K562 (cell line): Measurements from ENCODE around the gene TGFB1I1. TPM values are rescaled to one million over a fixed set of nuclear protein-coding genes. Genes with fewer than 3 reads are reported as not detected.

Experiments
- ATAC-seq: fragments of 200-7000 bp; cut with Tn5 transposase; 3 replicates; pipeline ENCODE4 v1.9.1; 2020; ENCODE audit warnings: moderate library complexity
- BruUV-seq: library from RNA; stranded (reverse); fragments of 400-500 nt; replicated peaks from 2 replicates; lab custom pipeline; 2021; lab: Mats Ljungman, UMichigan
- CTCF ChIA-PET: fragments of 300-600 bp; formaldehyde crosslinking; extraction: SDS; loops from one replicate; lab custom pipeline; 2021; ENCODE audit warnings: low intra/inter-chr PET ratio; lab: Yijun Ruan, JAX
- POLR2A ChIA-PET: fragments of 300-600, 350-650 bp; sonication (Branson Sonifier 250); formaldehyde crosslinking; extraction: SDS; loops from one replicate; lab custom pipeline; 2021; ENCODE audit warnings: antibody characterized with exemption, inconsistent platforms; lab: Yijun Ruan, JAX
- DNase-seq, 4 experiments: peaks; one replicate each; pipeline versions ENCODE4 v3.0.0 to v3.0.0-alpha.2; 2011 to 2018; ENCODE audit warnings: low spot score in 3 of 4, mixed read lengths in 3 of 4; ENCODE audit errors: extremely low read depth in 1 of 4
- FAIRE-seq: peaks from 2 replicates; lab custom pipeline; 2011; peaks lifted over from hg19 to GRCh38; lab: Jason Lieb, UNC
- H2AFZ ChIP-seq: 2 replicates; pipeline ENCODE4 v1.6.0; 2011; ENCODE audit warnings: low read depth, low read length, control low read depth, inconsistent platforms
- H3K27ac ChIP-seq: fragments of 200-600 bp; 3 replicates; pipeline ENCODE4 v1.8.0; 2011; ENCODE audit warnings: low read depth, mild to moderate bottlenecking, control low read depth, inconsistent platforms, low read length, moderate library complexity, mixed read lengths; ENCODE audit errors: extremely low read depth
- H3K27me3 ChIP-seq, 2 experiments: fragments of 300-600 bp in 1 of 2; 2 replicates in 1 of 2; 3 replicates in 1 of 2; pipeline versions ENCODE4 v1.6.0 to v1.8.0; 2011; ENCODE audit warnings: inconsistent platforms in 2 of 2, low read length in 2 of 2, mild to moderate bottlenecking in 1 of 2, mixed read lengths in 1 of 2, moderate library complexity in 1 of 2; ENCODE audit not compliant: control insufficient read depth in 2 of 2, insufficient read depth in 2 of 2
- H3K36me3 ChIP-seq: fragments of 300-600 bp; 3 replicates; pipeline ENCODE4 v1.8.0; 2011; ENCODE audit warnings: mild to moderate bottlenecking, low read length, inconsistent platforms; ENCODE audit not compliant: control insufficient read depth, insufficient read depth
- H3K4me1 ChIP-seq, 2 experiments: fragments of 200-600 bp in 1 of 2; replicated peaks in 1 of 2; 2 replicates in 1 of 2; 3 replicates in 1 of 2; pipeline versions ENCODE4 v1.5.1 to v1.8.0; 2011; ENCODE audit warnings: inconsistent platforms in 2 of 2, low read length in 2 of 2, mild to moderate bottlenecking in 1 of 2, mixed read lengths in 1 of 2, moderate library complexity in 1 of 2; ENCODE audit not compliant: control insufficient read depth in 2 of 2, insufficient read depth in 2 of 2
- H3K4me2 ChIP-seq: 2 replicates; pipeline ENCODE4 v1.6.1; 2011; ENCODE audit warnings: low read length, control low read depth, inconsistent platforms, mixed read lengths; ENCODE audit not compliant: insufficient read depth
- H3K4me3 ChIP-seq: fragments of 200-600 bp; sonication (generic), shearing (Covaris generic); 2 replicates; pipeline ENCODE4 v1.5.1; 2016; ENCODE audit warnings: control low read depth, inconsistent platforms
- H3K79me2 ChIP-seq: fragments of 200-600 bp; 3 replicates; pipeline ENCODE4 v1.8.0; 2011; ENCODE audit warnings: low read length, inconsistent platforms; ENCODE audit not compliant: control insufficient read depth, insufficient read depth
- H3K9ac ChIP-seq, 2 experiments: 2 replicates each; pipeline versions ENCODE4 v1.6.0 to v1.6.1; 2011; ENCODE audit warnings: low read depth in 2 of 2, low read length in 2 of 2, control low read depth in 1 of 2, inconsistent platforms in 1 of 2, mild to moderate bottlenecking in 1 of 2, mixed read lengths in 1 of 2; ENCODE audit not compliant: insufficient read depth in 1 of 2
- H3K9me1 ChIP-seq: one replicate; pipeline ENCODE4 v1.6.0; 2011; ENCODE audit warnings: inconsistent platforms, mild to moderate bottlenecking, low read length, moderate library complexity; ENCODE audit not compliant: control insufficient read depth, insufficient read depth
- H3K9me3 ChIP-seq: replicated peaks from 2 replicates; pipeline ENCODE4 v1.5.1; 2011; ENCODE audit warnings: low read depth, low read length, inconsistent platforms; ENCODE audit not compliant: control insufficient read depth, insufficient read depth
- H4K20me1 ChIP-seq: replicated peaks from 2 replicates; pipeline ENCODE4 v1.6.1; 2011; ENCODE audit warnings: low read length, inconsistent platforms, mixed read lengths; ENCODE audit not compliant: control insufficient read depth, insufficient read depth
- ELF1 ChIP-seq: fragments of 200-800 bp; sonication (Bioruptor generic); IDR thresholded peaks from 2 replicates; pipeline ENCODE4 v1.6.1; 2016; ENCODE audit warnings: missing genetic modification characterization, missing compliant biosample characterization
- HDAC8 ChIP-seq: fragments of 450-650 bp; IDR thresholded peaks from 2 replicates; pipeline ENCODE4 v1.6.1; 2016; ENCODE audit warnings: mild to moderate bottlenecking, missing genetic modification characterization, moderate library complexity, missing compliant biosample characterization
- JUN ChIP-seq, 2 experiments: sonication (generic) in 1 of 2; formaldehyde crosslinking in 1 of 2; IDR thresholded peaks; 2 replicates each; pipeline versions ENCODE4 v1.6.1 to v1.8.0; 2012 to 2022; ENCODE audit warnings: borderline replicate concordance in 2 of 2, mild to moderate bottlenecking in 2 of 2, improper control_type of control experiment in 1 of 2, low read depth in 1 of 2, low read length in 1 of 2, missing genetic modification reagents in 1 of 2
- NCOR1 ChIP-seq: fragments of 450-650 bp; IDR thresholded peaks from 2 replicates; pipeline ENCODE4 v1.6.1; 2016; ENCODE audit warnings: mild to moderate bottlenecking, moderate library complexity
- NR3C1 ChIP-seq: sonication (generic); formaldehyde crosslinking; IDR thresholded peaks from 2 replicates; pipeline ENCODE4 v1.8.1; 2022; ENCODE audit warnings: missing genetic modification reagents
- POLR2AphosphoS5 ChIP-seq: IDR thresholded peaks from 2 replicates; pipeline ENCODE4 v1.6.1; 2011; ENCODE audit warnings: mild to moderate bottlenecking, low read depth, low read length, moderate library complexity; ENCODE audit not compliant: control insufficient read depth, insufficient read depth
- ZBTB1 ChIP-seq: sonication (generic); formaldehyde crosslinking; IDR thresholded peaks from 2 replicates; pipeline ENCODE4 v1.8.1; 2023; ENCODE audit warnings: missing genetic modification reagents, low read depth, mild to moderate bottlenecking, borderline replicate concordance
- ZFX ChIP-seq: sonication (generic); formaldehyde crosslinking; IDR thresholded peaks from 2 replicates; pipeline ENCODE4 v1.8.0; 2022; ENCODE audit warnings: mild to moderate bottlenecking, missing genetic modification reagents, moderate library complexity
- WGBS: fragments of 100-300 bp; shearing (Covaris generic); methylation state at CpG from one replicate; pipeline ENCODE4 v1.1.6; 2016; ENCODE audit warnings: low coverage, mixed read lengths; ENCODE audit not compliant: insufficient coverage; ENCODE audit errors: missing lambda C conversion rate; 5-methylcytosine and 5-hydroxymethylcytosine counted together
- in situ Hi-C: fragments of 300-500 bp; cut with MboI; formaldehyde crosslinking; loops from 4 replicates; pipeline ENCODE4 v1.15.0; 2018; ENCODE audit warnings: inconsistent platforms, mixed read lengths
- intact Hi-C: fragments of 100-400 bp; cut with micrococcal nuclease; formaldehyde crosslinking; loops from 2 replicates; pipeline ENCODE4 v1.14.2; 2022
- polyA plus RNA-seq, 8 experiments: library from polyadenylated mRNA; depleted of rRNA in 4 of 8; stranded (reverse) in 5 of 8; unstranded in 3 of 8; fragments of >200 nt; fragmentation: Nextera tagmentation in 2 of 8; fragmentation: Illumina TruSeq in 1 of 8; extraction: Ambion mirVana in 2 of 8; extraction: Trizol in 1 of 8; gene quantifications; 2 replicates each; pipeline versions ENCODE4 v1.2.1 to v1.2.3, GENCODE V29; 2011 to 2014; ENCODE audit warnings: inconsistent platforms in 1 of 8, missing spikeins in 1 of 8
- total RNA-seq, 7 experiments: library from RNA; depleted of rRNA in 6 of 7; stranded (reverse); fragments of >200 nt in 6 of 7; fragmentation: Illumina TruSeq in 2 of 7; extraction: Trizol in 2 of 7; gene quantifications; 2 replicates each; pipeline versions ENCODE4 v1.2.1 to v1.2.3, GENCODE V29; 2011 to 2021; ENCODE audit warnings: low replicate concordance in 1 of 7
- TF ChIP-seq, protein P1 (sequence below): fragments of 250-450 bp; sonication (Bioruptor Pico); IDR thresholded peaks from 2 replicates; pipeline ENCODE4 v1.5.1; 2021; ENCODE audit warnings: mild to moderate bottlenecking
- TF ChIP-seq, protein P2 (sequence below): fragments of 250-450 bp; sonication (Bioruptor Pico); IDR thresholded peaks from 2 replicates; pipeline ENCODE4 v1.4.0; 2020; ENCODE audit warnings: mild to moderate bottlenecking, moderate library complexity
- TF ChIP-seq, protein P3 (sequence below): fragments of 250-450 bp; sonication (Bioruptor Pico); IDR thresholded peaks from 2 replicates; pipeline ENCODE4 v1.8.0; 2022; ENCODE audit warnings: moderate library complexity, mild to moderate bottlenecking, inconsistent platforms
- TF ChIP-seq, protein P4 (sequence below): IDR thresholded peaks from 2 replicates; pipeline ENCODE4 v1.6.1; 2014; ENCODE audit warnings: antibody characterized with exemption

Gene TGFB1I1
- total and polyA plus RNA-seq, 9 of the 15 experiments (the other 6 are each of a cell fraction or from before 2014, with no cell fraction given) = 0.04 to 0.91 (median 0.19) TPM

DNA sequence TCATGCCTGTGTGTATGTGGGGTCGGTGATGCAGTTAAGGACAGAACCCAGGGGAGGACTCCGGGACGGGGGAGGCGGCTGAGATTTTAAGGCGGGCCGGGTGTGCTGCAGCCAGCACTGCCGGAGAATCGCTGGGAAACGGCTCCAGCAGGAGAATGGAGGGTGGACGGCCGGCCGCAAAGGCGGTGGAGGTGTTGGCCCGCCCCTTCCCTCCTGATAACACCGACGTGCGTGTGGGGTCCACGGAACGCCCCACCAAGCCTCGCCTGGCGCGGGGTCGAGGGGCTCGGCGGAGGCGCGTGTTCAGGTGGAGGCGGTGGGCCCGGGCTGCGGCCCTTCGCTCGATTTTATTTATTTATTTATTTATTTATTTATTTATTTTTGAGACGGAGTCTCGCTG lies 30.0 kb upstream of the TGFB1I1 start:
- H3K4me3 ChIP-seq = no peak overlapping the region
- no peak for TF ChIP-seq NR3C1 (CRISPR knock-in tag)
- TF ChIP-seq, protein P1, sequence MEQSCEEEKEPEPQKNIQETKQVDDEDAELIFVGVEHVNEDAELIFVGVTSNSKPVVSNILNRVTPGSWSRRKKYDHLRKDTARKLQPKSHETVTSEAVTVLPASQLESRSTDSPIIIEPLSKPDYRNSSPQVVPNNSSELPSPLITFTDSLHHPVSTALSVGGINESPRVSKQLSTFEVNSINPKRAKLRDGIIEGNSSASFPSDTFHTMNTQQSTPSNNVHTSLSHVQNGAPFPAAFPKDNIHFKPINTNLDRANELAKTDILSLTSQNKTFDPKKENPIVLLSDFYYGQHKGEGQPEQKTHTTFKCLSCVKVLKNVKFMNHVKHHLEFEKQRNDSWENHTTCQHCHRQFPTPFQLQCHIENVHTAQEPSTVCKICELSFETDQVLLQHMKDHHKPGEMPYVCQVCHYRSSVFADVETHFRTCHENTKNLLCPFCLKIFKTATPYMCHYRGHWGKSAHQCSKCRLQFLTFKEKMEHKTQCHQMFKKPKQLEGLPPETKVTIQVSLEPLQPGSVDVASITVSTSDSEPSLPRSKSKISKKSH (CRISPR knock-in tag) = no peak
- TF ChIP-seq, protein P2, sequence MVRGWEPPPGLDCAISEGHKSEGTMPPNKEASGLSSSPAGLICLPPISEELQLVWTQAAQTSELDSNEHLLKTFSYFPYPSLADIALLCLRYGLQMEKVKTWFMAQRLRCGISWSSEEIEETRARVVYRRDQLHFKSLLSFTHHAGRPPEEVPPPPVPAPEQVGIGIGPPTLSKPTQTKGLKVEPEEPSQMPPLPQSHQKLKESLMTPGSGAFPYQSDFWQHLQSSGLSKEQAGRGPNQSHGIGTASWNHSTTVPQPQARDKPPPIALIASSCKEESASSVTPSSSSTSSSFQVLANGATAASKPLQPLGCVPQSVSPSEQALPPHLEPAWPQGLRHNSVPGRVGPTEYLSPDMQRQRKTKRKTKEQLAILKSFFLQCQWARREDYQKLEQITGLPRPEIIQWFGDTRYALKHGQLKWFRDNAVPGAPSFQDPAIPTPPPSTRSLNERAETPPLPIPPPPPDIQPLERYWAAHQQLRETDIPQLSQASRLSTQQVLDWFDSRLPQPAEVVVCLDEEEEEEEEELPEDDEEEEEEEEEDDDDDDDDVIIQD (CRISPR knock-in tag) = no peak
- TF ChIP-seq POLR2AphosphoS5 = no peak
- no peak for TF ChIP-seq NCOR1
- no peak for TF ChIP-seq ZBTB1 (CRISPR knock-in tag)
- TF ChIP-seq, protein P3, sequence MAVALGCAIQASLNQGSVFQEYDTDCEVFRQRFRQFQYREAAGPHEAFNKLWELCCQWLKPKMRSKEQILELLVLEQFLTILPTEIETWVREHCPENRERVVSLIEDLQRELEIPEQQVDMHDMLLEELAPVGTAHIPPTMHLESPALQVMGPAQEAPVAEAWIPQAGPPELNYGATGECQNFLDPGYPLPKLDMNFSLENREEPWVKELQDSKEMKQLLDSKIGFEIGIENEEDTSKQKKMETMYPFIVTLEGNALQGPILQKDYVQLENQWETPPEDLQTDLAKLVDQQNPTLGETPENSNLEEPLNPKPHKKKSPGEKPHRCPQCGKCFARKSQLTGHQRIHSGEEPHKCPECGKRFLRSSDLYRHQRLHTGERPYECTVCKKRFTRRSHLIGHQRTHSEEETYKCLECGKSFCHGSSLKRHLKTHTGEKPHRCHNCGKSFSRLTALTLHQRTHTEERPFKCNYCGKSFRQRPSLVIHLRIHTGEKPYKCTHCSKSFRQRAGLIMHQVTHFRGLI = no peak
- TF ChIP-seq, protein P4, sequence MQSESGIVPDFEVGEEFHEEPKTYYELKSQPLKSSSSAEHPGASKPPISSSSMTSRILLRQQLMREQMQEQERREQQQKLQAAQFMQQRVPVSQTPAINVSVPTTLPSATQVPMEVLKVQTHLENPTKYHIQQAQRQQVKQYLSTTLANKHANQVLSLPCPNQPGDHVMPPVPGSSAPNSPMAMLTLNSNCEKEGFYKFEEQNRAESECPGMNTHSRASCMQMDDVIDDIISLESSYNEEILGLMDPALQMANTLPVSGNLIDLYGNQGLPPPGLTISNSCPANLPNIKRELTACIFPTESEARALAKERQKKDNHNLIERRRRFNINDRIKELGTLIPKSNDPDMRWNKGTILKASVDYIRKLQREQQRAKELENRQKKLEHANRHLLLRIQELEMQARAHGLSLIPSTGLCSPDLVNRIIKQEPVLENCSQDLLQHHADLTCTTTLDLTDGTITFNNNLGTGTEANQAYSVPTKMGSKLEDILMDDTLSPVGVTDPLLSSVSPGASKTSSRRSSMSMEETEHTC = no peak
- no peak for TF ChIP-seq JUN (IDR thresholded peaks at IDR 0.05; ENCODE audit: borderline replicate concordance, low read depth, low read length)
- no peak for TF ChIP-seq JUN (CRISPR knock-in tag; IDR thresholded peaks at IDR 0.05; ENCODE audit: borderline replicate concordance)
- no peak for TF ChIP-seq HDAC8 (tag)
- no peak for TF ChIP-seq ELF1
- TF ChIP-seq ZFX (CRISPR knock-in tag) = no peak
- TF ChIP-seq, all 486 proteins: peak for 0
- no peak for FAIRE-seq

More for the DNA sequence above, 30.0 kb upstream of the TGFB1I1 start:
- 90% methylated on average over 29 of the region's 34 CpGs for WGBS
- no peak overlapping the region for H3K27ac ChIP-seq
- no peaks in the 10 kb centered on the region for H3K36me3 ChIP-seq
- intact Hi-C loops (loop anchor here (2.0 to 10.0 kb wide), 4 partner anchors 57 to 457 kb away; partner anchors contain the start of genes FUS and HSD3B7), in situ Hi-C loops (loop anchor here (25.0 kb wide), 1 partner anchor 455 kb away; the partner anchor contains the start of gene HSD3B7)
- H3K27me3 ChIP-seq = no peaks in the 10 kb centered on the region; a peak in 1 of 5 replicates
- ChIA-PET CTCF (no interaction called here), POLR2A (interaction anchor here (1.0 to 1.6 kb wide), 3 partner anchors 10 to 263 kb away, joined by 4 to 7 read pairs (median 6); partner anchors contain the start of gene FUS)
- BruUV-seq = no TSS peak
- no peaks in the 10 kb centered on the region for H3K79me2 ChIP-seq
- peaks cover 3 to 14% of the 10 kb centered on the region in 2 experiments; a peak in 2 of 5 replicates for H3K4me1 ChIP-seq
- H2AFZ ChIP-seq = no peak overlapping the region
- H3K9ac ChIP-seq = no peak overlapping the region
- no peaks in the 10 kb centered on the region for H4K20me1 ChIP-seq
- no peaks in the 10 kb centered on the region for H3K9me3 ChIP-seq
- no peak overlapping the region for H3K4me2 ChIP-seq
- no peaks in the 10 kb centered on the region for H3K9me1 ChIP-seq
- DNase-seq (peak in 1 of 4 experiments; percentile 5), ATAC-seq (no peak)
